ENCODE measurements around the gene TNIP1. TPM values are rescaled to one million over a fixed set of nuclear protein-coding genes. Genes with fewer than 3 reads are reported as not detected.
A peak's percentile ranks its signal among the peaks of the same experiment; 100 is the strongest.

TNIP1 gene
- total RNA-seq, 1 donor = 85.8 TPM

GRCh38 chr5:151060742-151061141 is 20.1 kb downstream of the TNIP1 start:
- Histone ChIP-seq H2AFZ (ENCODE audit: low read length) (no peak overlapping the region), H3K4me2 (ENCODE audit: insufficient read depth, low read length) (no peak overlapping the region), H4K20me1 (ENCODE audit: insufficient read depth, low read length) (peaks cover 78% of the 10 kb centered on the region), H3K79me2 (ENCODE audit: insufficient read depth, low read length) (peaks cover 29% of the 10 kb centered on the region), H3K9me3 (ENCODE audit: low read depth, low read length) (no peaks in the 10 kb centered on the region), H3K4me3 (ENCODE audit: insufficient read depth, low read length) (no peak overlapping the region), H3K36me3 (ENCODE audit: insufficient read depth, low read length) (peaks cover 48% of the 10 kb centered on the region), H3K4me1 (ENCODE audit: insufficient read depth, low read length) (peaks cover 29% of the 10 kb centered on the region), H3K27ac (ENCODE audit: low read depth, low read length) (no peak overlapping the region), H3K27me3 (ENCODE audit: insufficient read depth, low read length) (no peaks in the 10 kb centered on the region)
- no peak for DNase-seq (ENCODE audit: insufficient read length, low spot score, missing footprints)
- TF ChIP-seq, protein P1, sequence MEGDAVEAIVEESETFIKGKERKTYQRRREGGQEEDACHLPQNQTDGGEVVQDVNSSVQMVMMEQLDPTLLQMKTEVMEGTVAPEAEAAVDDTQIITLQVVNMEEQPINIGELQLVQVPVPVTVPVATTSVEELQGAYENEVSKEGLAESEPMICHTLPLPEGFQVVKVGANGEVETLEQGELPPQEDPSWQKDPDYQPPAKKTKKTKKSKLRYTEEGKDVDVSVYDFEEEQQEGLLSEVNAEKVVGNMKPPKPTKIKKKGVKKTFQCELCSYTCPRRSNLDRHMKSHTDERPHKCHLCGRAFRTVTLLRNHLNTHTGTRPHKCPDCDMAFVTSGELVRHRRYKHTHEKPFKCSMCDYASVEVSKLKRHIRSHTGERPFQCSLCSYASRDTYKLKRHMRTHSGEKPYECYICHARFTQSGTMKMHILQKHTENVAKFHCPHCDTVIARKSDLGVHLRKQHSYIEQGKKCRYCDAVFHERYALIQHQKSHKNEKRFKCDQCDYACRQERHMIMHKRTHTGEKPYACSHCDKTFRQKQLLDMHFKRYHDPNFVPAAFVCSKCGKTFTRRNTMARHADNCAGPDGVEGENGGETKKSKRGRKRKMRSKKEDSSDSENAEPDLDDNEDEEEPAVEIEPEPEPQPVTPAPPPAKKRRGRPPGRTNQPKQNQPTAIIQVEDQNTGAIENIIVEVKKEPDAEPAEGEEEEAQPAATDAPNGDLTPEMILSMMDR (IDR thresholded peaks at IDR 0.05; ENCODE audit: extremely low read depth, low read depth, low read length) = no peak

DNA sequence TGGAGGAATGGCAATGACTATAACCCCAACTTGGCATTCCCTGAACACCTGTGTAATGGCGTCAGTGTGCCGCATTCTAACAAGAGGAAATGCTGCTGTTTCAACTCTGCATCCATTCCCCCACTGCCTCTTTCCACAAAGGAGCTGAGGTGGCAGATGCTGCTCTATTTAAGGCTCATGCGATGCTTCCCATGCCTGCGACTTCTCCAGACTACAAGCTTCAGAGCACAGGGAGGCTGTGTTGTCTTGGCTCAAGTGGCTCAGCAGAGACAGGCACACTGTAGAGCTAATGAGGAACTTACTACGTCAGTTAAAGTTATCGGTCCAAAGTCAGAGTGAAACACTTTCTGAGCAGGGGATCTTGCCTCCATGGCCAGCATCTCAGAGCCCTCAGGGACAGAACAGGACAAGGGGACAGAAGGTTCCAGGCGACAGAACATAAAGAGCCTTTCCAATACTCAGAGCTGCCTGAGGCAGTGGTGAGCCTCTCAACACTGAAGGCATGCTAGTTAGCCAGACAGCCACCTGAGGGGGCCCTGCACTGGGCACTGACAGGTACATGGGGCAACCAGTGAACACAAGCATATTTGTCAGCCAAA is 21.8 kb downstream of the TNIP1 start:
- peaks cover 55% of the 10 kb centered on the region for H3K36me3 ChIP-seq (ENCODE audit: insufficient read depth, low read length)
- no peak for DNase-seq (ENCODE audit: insufficient read length, low spot score, missing footprints)
- H3K9me3 ChIP-seq (ENCODE audit: low read depth, low read length) = no peaks in the 10 kb centered on the region
- H2AFZ ChIP-seq (ENCODE audit: low read length) = no peak overlapping the region
- peaks cover 64% of the 10 kb centered on the region for H4K20me1 ChIP-seq (ENCODE audit: insufficient read depth, low read length)
- H3K4me2 ChIP-seq (ENCODE audit: insufficient read depth, low read length) = no peak overlapping the region
- H3K79me2 ChIP-seq (ENCODE audit: insufficient read depth, low read length) = peaks cover 12% of the 10 kb centered on the region
- TF ChIP-seq, protein P1 (IDR thresholded peaks at IDR 0.05; ENCODE audit: extremely low read depth, low read depth, low read length) = no peak
- H3K4me1 ChIP-seq (ENCODE audit: insufficient read depth, low read length) = peaks cover 24% of the 10 kb centered on the region
- H3K27ac ChIP-seq (ENCODE audit: low read depth, low read length) = no peak overlapping the region
- H3K27me3 ChIP-seq (ENCODE audit: insufficient read depth, low read length) = no peaks in the 10 kb centered on the region
- no peak overlapping the region for H3K4me3 ChIP-seq (ENCODE audit: insufficient read depth, low read length)

- TF ChIP-seq, protein P1 (IDR thresholded peaks at IDR 0.05; ENCODE audit: extremely low read depth, low read depth, low read length) = peak; percentile 19
- Histone ChIP-seq H3K79me2 (ENCODE audit: insufficient read depth, low read length) (peaks cover 7% of the 10 kb centered on the region), H2AFZ (ENCODE audit: low read length) (no peak overlapping the region), H3K9me3 (ENCODE audit: low read depth, low read length) (no peaks in the 10 kb centered on the region), H3K4me2 (ENCODE audit: insufficient read depth, low read length) (no peak overlapping the region), H3K36me3 (ENCODE audit: insufficient read depth, low read length) (peaks cover 59% of the 10 kb centered on the region), H3K4me3 (ENCODE audit: insufficient read depth, low read length) (no peak overlapping the region), H3K27me3 (ENCODE audit: insufficient read depth, low read length) (no peaks in the 10 kb centered on the region), H3K4me1 (ENCODE audit: insufficient read depth, low read length) (peaks cover 17% of the 10 kb centered on the region), H4K20me1 (ENCODE audit: insufficient read depth, low read length) (peaks cover 57% of the 10 kb centered on the region), H3K27ac (ENCODE audit: low read depth, low read length) (no peak overlapping the region)
- no peak for DNase-seq (ENCODE audit: insufficient read length, low spot score, missing footprints)
These were observed 22.5 kb downstream of the TNIP1 start for GRCh38 chr5:151058301-151058700.

DNA sequence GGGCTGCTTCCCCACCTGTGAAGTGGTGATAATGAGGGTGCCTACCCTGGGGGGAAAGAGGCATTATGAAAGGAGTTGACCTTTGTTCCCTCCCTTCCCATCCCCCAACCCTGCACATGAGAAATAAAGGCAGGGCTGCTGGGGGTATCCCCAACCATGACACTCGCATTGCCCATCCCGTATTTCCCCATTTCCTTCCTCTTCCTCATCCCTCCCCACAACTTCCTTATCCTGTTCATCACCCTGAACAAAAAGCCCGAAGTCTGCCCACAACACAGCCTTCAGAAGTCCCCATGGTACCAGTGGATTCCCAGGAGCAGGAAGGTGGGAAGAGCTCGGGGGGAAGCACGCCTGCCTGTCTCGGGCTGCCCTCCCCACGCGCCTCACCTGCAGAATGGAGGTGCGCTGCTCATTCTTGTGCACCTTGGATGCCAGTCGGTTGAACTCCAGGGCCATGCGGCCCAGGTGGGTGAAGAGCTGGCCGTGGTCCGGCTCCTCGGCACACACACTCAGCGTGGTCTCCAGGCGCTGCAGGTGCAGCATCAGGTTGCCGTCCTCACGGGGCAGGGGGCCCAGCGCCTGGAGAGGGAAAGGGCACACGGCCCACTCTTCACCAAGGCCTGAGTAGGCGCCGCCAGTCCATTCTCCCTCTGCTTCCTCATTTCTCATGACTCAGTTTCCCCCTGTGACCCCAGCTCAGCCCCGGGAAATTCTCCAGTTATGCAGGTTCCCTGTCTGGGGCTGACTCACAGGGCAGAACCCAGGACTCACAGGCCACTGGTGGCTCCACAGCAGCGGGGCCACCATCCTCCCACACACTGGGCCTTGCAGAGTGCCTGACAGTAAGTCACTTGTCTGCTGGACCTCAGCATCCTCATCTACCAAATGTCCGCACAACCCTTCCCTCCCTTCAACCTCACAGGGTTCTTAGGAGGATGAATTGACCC is 24.2 kb downstream of the TNIP1 start:
- H3K79me2 ChIP-seq (ENCODE audit: insufficient read depth, low read length) = no peaks in the 10 kb centered on the region
- no peak overlapping the region for H3K4me2 ChIP-seq (ENCODE audit: insufficient read depth, low read length)
- DNase-seq (ENCODE audit: insufficient read length, low spot score, missing footprints) = no peak
- H3K9me3 ChIP-seq (ENCODE audit: low read depth, low read length) = no peaks in the 10 kb centered on the region
- TF ChIP-seq, protein P1 (IDR thresholded peaks at IDR 0.05; ENCODE audit: extremely low read depth, low read depth, low read length) = no peak
- peaks cover 7% of the 10 kb centered on the region for H3K4me1 ChIP-seq (ENCODE audit: insufficient read depth, low read length)
- H4K20me1 ChIP-seq (ENCODE audit: insufficient read depth, low read length) = peaks cover 44% of the 10 kb centered on the region
- H3K36me3 ChIP-seq (ENCODE audit: insufficient read depth, low read length) = peaks cover 45% of the 10 kb centered on the region
- H3K27ac ChIP-seq (ENCODE audit: low read depth, low read length) = no peak overlapping the region
- no peak overlapping the region for H2AFZ ChIP-seq (ENCODE audit: low read length)
- no peaks in the 10 kb centered on the region for H3K27me3 ChIP-seq (ENCODE audit: insufficient read depth, low read length)
- no peak overlapping the region for H3K4me3 ChIP-seq (ENCODE audit: insufficient read depth, low read length)
